ENCODE results near the gene TRANK1. TPM values are rescaled to one million over a fixed set of nuclear protein-coding genes. Genes with fewer than 3 reads are reported as not detected.

TRANK1 gene
- total RNA-seq (2022; extraction: Qiagen RNA extraction; ENCODE audit: low read depth): 1.5 to 3.1 TPM (median 1.7 TPM) in 5 replicates

GRCh38 chr3:36944641-36945270 lies at the start of gene TRANK1:
Gene TRANK1 (minus strand): TSS chr3:36945054. CDS start chr3:36944809, 245 bp downstream.

DNA sequence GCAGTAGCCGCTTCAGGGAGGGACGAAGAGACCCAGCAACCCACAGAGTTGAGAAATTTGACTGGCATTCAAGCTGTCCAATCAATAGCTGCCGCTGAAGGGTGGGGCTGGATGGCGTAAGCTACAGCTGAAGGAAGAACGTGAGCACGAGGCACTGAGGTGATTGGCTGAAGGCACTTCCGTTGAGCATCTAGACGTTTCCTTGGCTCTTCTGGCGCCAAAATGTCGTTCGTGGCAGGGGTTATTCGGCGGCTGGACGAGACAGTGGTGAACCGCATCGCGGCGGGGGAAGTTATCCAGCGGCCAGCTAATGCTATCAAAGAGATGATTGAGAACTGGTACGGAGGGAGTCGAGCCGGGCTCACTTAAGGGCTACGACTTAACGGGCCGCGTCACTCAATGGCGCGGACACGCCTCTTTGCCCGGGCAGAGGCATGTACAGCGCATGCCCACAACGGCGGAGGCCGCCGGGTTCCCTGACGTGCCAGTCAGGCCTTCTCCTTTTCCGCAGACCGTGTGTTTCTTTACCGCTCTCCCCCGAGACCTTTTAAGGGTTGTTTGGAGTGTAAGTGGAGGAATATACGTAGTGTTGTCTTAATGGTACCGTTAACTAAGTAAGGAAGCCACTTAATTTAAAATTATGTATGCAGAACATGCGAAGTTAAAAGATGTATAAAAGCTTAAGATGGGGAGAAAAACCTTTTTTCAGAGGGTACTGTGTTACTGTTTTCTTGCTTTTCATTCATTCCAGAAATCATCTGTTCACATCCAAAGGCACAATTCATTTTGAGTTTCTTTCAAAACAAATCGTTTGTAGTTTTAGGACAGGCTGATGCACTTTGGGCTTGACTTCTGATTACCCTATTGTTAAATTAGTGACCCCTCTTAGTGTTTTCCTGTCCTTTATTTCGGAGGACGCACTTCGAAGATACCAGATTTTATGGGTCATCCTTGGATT lies 48.8 kb upstream of the TRANK1 start, which contains the start of gene MLH1:
MLH1 (plus strand) TSS at position 193 of the 958 bp plus-strand sequence; CDS start at position 223, 30 bp downstream.

GRCh38 chr3:36992806-36993325 lies 48.0 kb upstream of the TRANK1 start, which contains the start of gene EPM2AIP1:
Gene EPM2AIP1 (minus strand): TSS chr3:36993131. CDS start chr3:36993077, 54 bp downstream.

Other genes with a start within 250 kb of the TRANK1 start
- gene DCLK3, start 180.5 kb downstream of the TRANK1 start, total RNA-seq (2022; extraction: Qiagen RNA extraction; ENCODE audit: low read depth): not detected in 5 replicates
- gene EPM2AIP1, start 48.1 kb upstream of the TRANK1 start, total RNA-seq (2022; extraction: Qiagen RNA extraction; ENCODE audit: low read depth): 4.9 to 7.4 TPM (median 5.9 TPM) in 5 replicates
- 32.5 to 39.1 TPM (median 32.9 TPM) in 5 replicates for gene MLH1, start 48.5 kb upstream of the TRANK1 start, total RNA-seq (2022; extraction: Qiagen RNA extraction; ENCODE audit: low read depth)
- 49.8 to 61.0 TPM (median 54.8 TPM) in 5 replicates for gene LRRFIP2, start 229.5 kb upstream of the TRANK1 start, total RNA-seq (2022; extraction: Qiagen RNA extraction; ENCODE audit: low read depth)